T-cell (primary cell): Measurements from ENCODE around the gene CDK13. TPM values are rescaled to one million over a fixed set of nuclear protein-coding genes. Genes with fewer than 3 reads are reported as not detected.
A peak's percentile ranks its signal among the peaks of the same experiment; 100 is the strongest.

ENCODE experiments used
- ATAC-seq, 4 experiments: fragments of 200-7000 bp in 3 of 4; fragments of 150-1000 bp in 1 of 4; cut with Tn5 transposase; replicated peaks in 1 of 4; 1 replicate in 3 of 4; 2 replicates in 1 of 4; pipeline ENCODE4 v1.10.0; 2021; ENCODE audit warnings: moderate library complexity in 3 of 4, mild to moderate bottlenecking in 2 of 4, moderate number of reproducible peaks in 1 of 4
- CTCF ChIA-PET, 2 donors: fragments of 300-600 bp; sonication (Branson Sonifier 250); formaldehyde crosslinking; loops; one replicate each; lab custom pipeline; 2022; ENCODE audit warnings: antibody characterized with exemption in 2 of 2; lab: Charles Lee
- POLR2A ChIA-PET, 2 donors: fragments of 300-600 bp; sonication (Branson Sonifier 250); formaldehyde crosslinking; loops; one replicate each; lab custom pipeline; 2022; ENCODE audit warnings: antibody characterized with exemption in 2 of 2; lab: Charles Lee
- DNase-seq, 35 experiments: peaks; one replicate each; pipeline versions ENCODE4 v3.0.0 to v3.0.0-alpha.2; 2013 to 2023
- H3K27ac ChIP-seq: one replicate; pipeline ENCODE4 v1.5.1; 2013; ENCODE audit warnings: low read length
- H3K27me3 ChIP-seq, 2 experiments: replicated peaks in 1 of 2; 1 replicate in 1 of 2; 2 replicates in 1 of 2; pipeline versions ENCODE4 v1.6.1 to v1.7.0; 2013; ENCODE audit warnings: low read length in 1 of 2, mixed read lengths in 1 of 2; ENCODE audit not compliant: control insufficient read depth in 2 of 2, insufficient read depth in 2 of 2; ENCODE audit errors: extremely low read depth in 1 of 2
- H3K36me3 ChIP-seq, 2 donors: 1 replicate in 1 of 2; 2 replicates in 1 of 2; pipeline versions ENCODE4 v1.6.1 to v1.7.0; 2013; ENCODE audit warnings: low read length in 1 of 2; ENCODE audit not compliant: control insufficient read depth in 2 of 2, insufficient read depth in 1 of 2; ENCODE audit errors: extremely low read depth in 1 of 2
- H3K4me1 ChIP-seq, 2 experiments: 1 replicate in 1 of 2; 2 replicates in 1 of 2; pipeline versions ENCODE4 v1.6.1 to v1.7.0; 2013; ENCODE audit warnings: low read length in 2 of 2, mixed read lengths in 1 of 2; ENCODE audit not compliant: insufficient read depth in 2 of 2, control insufficient read depth in 1 of 2; ENCODE audit errors: extremely low read depth in 1 of 2
- H3K4me3 ChIP-seq, 2 donors: 1 replicate in 1 of 2; 2 replicates in 1 of 2; pipeline versions ENCODE4 v1.5.1 to v1.7.0; 2013; ENCODE audit warnings: mild to moderate bottlenecking in 2 of 2, low read length in 1 of 2, moderate library complexity in 1 of 2; ENCODE audit not compliant: control insufficient read depth in 1 of 2; ENCODE audit errors: extremely low read depth in 1 of 2
- H3K9me3 ChIP-seq: 2 replicates; pipeline ENCODE4 v1.7.0; 2013
- H3K27ac Mint-ChIP-seq, 2 donors: one replicate each; pipeline ENCODE4 v1.8.0; 2020 to 2021; ENCODE audit warnings: mild to moderate bottlenecking in 2 of 2, mixed read lengths in 2 of 2
- H3K27me3 Mint-ChIP-seq, 2 donors: one replicate each; pipeline ENCODE4 v1.8.0; 2021 to 2022; ENCODE audit warnings: mixed read lengths in 2 of 2
- H3K36me3 Mint-ChIP-seq: one replicate; pipeline ENCODE4 v1.8.0; 2021; ENCODE audit warnings: mixed read lengths
- H3K4me1 Mint-ChIP-seq, 3 donors: one replicate each; pipeline ENCODE4 v1.8.0; 2020 to 2022; ENCODE audit warnings: mixed read lengths in 3 of 3, mild to moderate bottlenecking in 1 of 3
- H3K4me3 Mint-ChIP-seq, 3 donors: one replicate each; pipeline ENCODE4 v1.8.0; 2020 to 2022; ENCODE audit warnings: mild to moderate bottlenecking in 3 of 3, mixed read lengths in 3 of 3, moderate library complexity in 3 of 3
- H3K9me3 Mint-ChIP-seq, 3 donors: one replicate each; pipeline ENCODE4 v1.8.0; 2020 to 2022; ENCODE audit warnings: mixed read lengths in 3 of 3
- WGBS: methylation state at CpG from one replicate; pipeline ENCODE4 v1.1.5; 2013; ENCODE audit warnings: missing lambda C conversion rate; ENCODE audit not compliant: insufficient coverage; 5-methylcytosine and 5-hydroxymethylcytosine counted together
- total RNA-seq, 35 experiments: library from RNA in 6 of 35; stranded (reverse) in 6 of 35; fragments of 120-200 nt in 1 of 35; gene quantifications; one replicate each; pipeline versions ENCODE4 v1.2.1 to v1.2.4 and lab custom pipeline; 2013 to 2026

The CDK13 gene
- total RNA-seq, 5 donors from 2014 or later (not counting 1 experiment from before 2014, with no cell fraction given), result 84.8 to 129 (median 89.6) TPM

GRCh38 chr7:40024048-40024447 lies 74.0 kb downstream of the CDK13 start:
- peaks cover 0 to 12% of the 10 kb centered on the region in 2 donors for H3K36me3 ChIP-seq
- no peak for ATAC-seq
- peaks cover 26% of the 10 kb centered on the region for H3K36me3 Mint-ChIP-seq
- H3K27ac Mint-ChIP-seq, result peak overlapping the region; percentile 3 to 82
- H3K27ac ChIP-seq, result no peak overlapping the region
- H3K4me1 ChIP-seq, result no peaks in the 10 kb centered on the region
- peaks cover 17 to 28% (median 22%) of the 10 kb centered on the region in 3 donors for H3K4me1 Mint-ChIP-seq
- H3K27me3 ChIP-seq, result no peaks in the 10 kb centered on the region
- H3K4me3 ChIP-seq, result no peak overlapping the region
- no peaks in the 10 kb centered on the region for H3K9me3 Mint-ChIP-seq
- no peaks in the 10 kb centered on the region for H3K9me3 ChIP-seq
- no peaks in the 10 kb centered on the region for H3K27me3 Mint-ChIP-seq
- CTCF ChIA-PET, result interaction anchor here in 1 of 2 donors (0.6 kb wide), 1 partner anchor 37 kb away, joined by 14 read pairs; no protein-coding TSS in a partner anchor
- POLR2A ChIA-PET, result interaction anchor here (0.5 to 0.7 kb wide), 3 partner anchors 75 to 413 kb away, joined by 3 to 8 read pairs (median 8); no protein-coding TSS in a partner anchor
- H3K4me3 Mint-ChIP-seq, result no peak overlapping the region
- no peak for DNase-seq
- WGBS, result 42% methylated on average over 3 of the region's 5 CpGs

GRCh38 chr7:40024841-40025240 lies 74.8 kb downstream of the CDK13 start:
- Histone ChIP-seq H3K4me3 (no peak overlapping the region), H3K36me3 (peaks cover 0 to 6% of the 10 kb centered on the region in 2 donors), H3K9me3 (no peaks in the 10 kb centered on the region), H3K27me3 (no peaks in the 10 kb centered on the region), H3K4me1 (no peaks in the 10 kb centered on the region), H3K27ac (no peak overlapping the region)
- H3K27ac Mint-ChIP-seq, result no peak overlapping the region
- H3K4me1 Mint-ChIP-seq, result peaks cover 17 to 29% (median 22%) of the 10 kb centered on the region in 3 donors
- no peak overlapping the region for H3K4me3 Mint-ChIP-seq
- ChIA-PET POLR2A (interaction anchor here in 1 of 2 donors (0.7 kb wide), 1 partner anchor 12 kb away, joined by 3 read pairs; no protein-coding TSS in a partner anchor), CTCF (interaction anchor here in 1 of 2 donors (0.5 kb wide), 1 partner anchor 89 kb away, joined by 3 read pairs; no protein-coding TSS in a partner anchor)
- WGBS, result 100% methylated on average over 3 of the region's 3 CpGs
- no peaks in the 10 kb centered on the region for H3K27me3 Mint-ChIP-seq
- no peak for ATAC-seq
- H3K9me3 Mint-ChIP-seq, result no peaks in the 10 kb centered on the region
- peaks cover 27% of the 10 kb centered on the region for H3K36me3 Mint-ChIP-seq
- DNase-seq, result no peak

- 82% methylated on average over 3 of the region's 4 CpGs for WGBS
- peaks cover 18 to 31% (median 29%) of the 10 kb centered on the region in 3 donors for H3K4me1 Mint-ChIP-seq
- ATAC-seq (no peak), DNase-seq (no peak)
- Histone ChIP-seq H3K4me1 (no peaks in the 10 kb centered on the region), H3K4me3 (no peak overlapping the region), H3K27ac (no peak overlapping the region), H3K9me3 (no peaks in the 10 kb centered on the region), H3K27me3 (no peaks in the 10 kb centered on the region), H3K36me3 (peaks cover 0 to 6% of the 10 kb centered on the region in 2 donors)
- no peak overlapping the region for H3K4me3 Mint-ChIP-seq
- CTCF ChIA-PET, result interaction anchor here in 1 of 2 donors (0.5 kb wide), 1 partner anchor 410 kb away, joined by 3 read pairs; no protein-coding TSS in a partner anchor
- H3K27me3 Mint-ChIP-seq, result no peaks in the 10 kb centered on the region
- POLR2A ChIA-PET, result interaction anchor here (0.6 kb wide), 4 partner anchors 13 to 112 kb away, joined by 3 to 10 read pairs (median 6); no protein-coding TSS in a partner anchor
- no peaks in the 10 kb centered on the region for H3K9me3 Mint-ChIP-seq
- H3K27ac Mint-ChIP-seq, result no peak overlapping the region
- peaks cover 39% of the 10 kb centered on the region for H3K36me3 Mint-ChIP-seq
Observed at GRCh38 chr7:40027545-40027944, 77.5 kb downstream of the CDK13 start.

- POLR2A ChIA-PET, result no interaction called here
- H3K36me3 Mint-ChIP-seq, result peaks cover 45% of the 10 kb centered on the region
- Histone ChIP-seq H3K9me3 (no peaks in the 10 kb centered on the region), H3K4me1 (no peaks in the 10 kb centered on the region), H3K4me3 (no peak overlapping the region), H3K27me3 (no peaks in the 10 kb centered on the region), H3K27ac (no peak overlapping the region), H3K36me3 (peaks cover 0 to 8% of the 10 kb centered on the region in 2 donors)
- ATAC-seq (no peak), DNase-seq (no peak)
- no CpG with 5 or more reads among the region's 1 CpG for whole genome bisulfite sequencing
- peaks cover 0 to 6% (median 0%) of the 10 kb centered on the region in 3 donors for H3K9me3 Mint-ChIP-seq
- peak overlapping the region in 1 of 2 donors; percentile 59 for H3K27ac Mint-ChIP-seq
- H3K4me3 Mint-ChIP-seq, result no peak overlapping the region
- no peaks in the 10 kb centered on the region for H3K27me3 Mint-ChIP-seq
- peaks cover 22 to 42% (median 40%) of the 10 kb centered on the region in 3 donors for H3K4me1 Mint-ChIP-seq
- CTCF ChIA-PET, result no interaction called here
Observed at GRCh38 chr7:40033826-40034225, 83.8 kb downstream of the CDK13 start.

- H3K4me1 Mint-ChIP-seq, result peaks cover 0 to 15% (median 13%) of the 10 kb centered on the region in 3 donors
- Histone ChIP-seq H3K4me1 (no peaks in the 10 kb centered on the region), H3K9me3 (no peaks in the 10 kb centered on the region), H3K27ac (no peak overlapping the region), H3K4me3 (no peak overlapping the region), H3K36me3 (peaks cover 0 to 14% of the 10 kb centered on the region in 2 donors), H3K27me3 (no peaks in the 10 kb centered on the region)
- ChIA-PET CTCF (interaction anchor here in 1 of 2 donors (1.0 to 1.9 kb wide), 2 partner anchors 10 to 11 kb away, joined by 3 to 6 read pairs; no protein-coding TSS in a partner anchor), POLR2A (no interaction called here)
- WGBS, result no CpG with 5 or more reads among the region's 2 CpGs
- DNase-seq (no peak), ATAC-seq (no peak)
- peaks cover 22% of the 10 kb centered on the region for H3K36me3 Mint-ChIP-seq
- no peak overlapping the region for H3K27ac Mint-ChIP-seq
- H3K9me3 Mint-ChIP-seq, result peaks cover 0 to 6% (median 0%) of the 10 kb centered on the region in 3 donors
- H3K4me3 Mint-ChIP-seq, result no peak overlapping the region
- no peaks in the 10 kb centered on the region for H3K27me3 Mint-ChIP-seq
Observed at GRCh38 chr7:40041456-40041855, 91.4 kb downstream of the CDK13 start.

- Mint-ChIP-seq H3K27ac (no peak overlapping the region), H3K27me3 (no peaks in the 10 kb centered on the region), H3K9me3 (no peaks in the 10 kb centered on the region), H3K36me3 (peaks cover 12% of the 10 kb centered on the region), H3K4me1 (peaks cover 0 to 5% (median 3%) of the 10 kb centered on the region in 3 donors), H3K4me3 (no peak overlapping the region)
- ChIA-PET POLR2A (no interaction called here), CTCF (interaction anchor here in 1 of 2 donors (0.7 kb wide), 1 partner anchor 54 kb away, joined by 3 read pairs; no protein-coding TSS in a partner anchor)
- Histone ChIP-seq H3K27ac (no peak overlapping the region), H3K27me3 (no peaks in the 10 kb centered on the region), H3K4me3 (no peak overlapping the region), H3K36me3 (peaks cover 0 to 17% of the 10 kb centered on the region in 2 donors), H3K9me3 (no peaks in the 10 kb centered on the region), H3K4me1 (no peaks in the 10 kb centered on the region)
- DNase-seq (no peak), ATAC-seq (no peak)
- WGBS, result no CpG with 5 or more reads among the region's 2 CpGs
Observed at GRCh38 chr7:40043164-40043563, 93.1 kb downstream of the CDK13 start.
